Fibroblast of lung (primary cell): ENCODE results near the gene ANO6. TPM values are rescaled to one million over a fixed set of nuclear protein-coding genes. Genes with fewer than 3 reads are reported as not detected.
A peak's percentile ranks its signal among the peaks of the same experiment; 100 is the strongest.

ENCODE experiments used
- DNase-seq, 2 donors: peaks; one replicate each; pipeline versions ENCODE4 v3.0.0 to v3.0.0-alpha.2; 2010; ENCODE audit warnings: low read depth in 2 of 2
- H2AFZ ChIP-seq: 2 replicates; pipeline ENCODE4 v1.5.1; 2012; ENCODE audit warnings: low read length, control low read depth, inconsistent platforms
- H3K27ac ChIP-seq: 2 replicates; pipeline ENCODE4 v1.5.1; 2011; ENCODE audit warnings: low read length, control low read depth; ENCODE audit not compliant: insufficient read depth
- H3K27me3 ChIP-seq: 2 replicates; pipeline ENCODE4 v1.5.1; 2011; ENCODE audit warnings: mild to moderate bottlenecking, low read length; ENCODE audit not compliant: control insufficient read depth, insufficient read depth
- H3K36me3 ChIP-seq: 2 replicates; pipeline ENCODE4 v1.5.1; 2011; ENCODE audit warnings: low read length; ENCODE audit not compliant: control insufficient read depth, insufficient read depth
- H3K4me1 ChIP-seq: 2 replicates; pipeline ENCODE4 v1.5.1; 2011; ENCODE audit warnings: low read length; ENCODE audit not compliant: control insufficient read depth, insufficient read depth; ENCODE audit errors: extremely low read depth
- H3K4me2 ChIP-seq: 2 replicates; pipeline ENCODE4 v1.5.1; 2011; ENCODE audit warnings: low read length, control low read depth; ENCODE audit not compliant: insufficient read depth; ENCODE audit errors: extremely low read depth
- H3K4me3 ChIP-seq, 4 experiments: fragments of 200-600 bp in 1 of 4; sonication (generic) in 1 of 4; replicated peaks in 1 of 4; 2 replicates each; pipeline ENCODE4 v1.5.1; 2011 to 2016; ENCODE audit warnings: low read length in 4 of 4, low read depth in 3 of 4, mild to moderate bottlenecking in 3 of 4, control low read depth in 2 of 4, inconsistent platforms in 1 of 4, mixed read lengths in 1 of 4; ENCODE audit not compliant: insufficient read depth in 1 of 4; ENCODE audit errors: control extremely low read depth in 1 of 4
- H3K79me2 ChIP-seq: 2 replicates; pipeline ENCODE4 v1.5.1; 2012; ENCODE audit warnings: mild to moderate bottlenecking, low read length, inconsistent platforms; ENCODE audit not compliant: control insufficient read depth, insufficient read depth
- H3K9ac ChIP-seq: 2 replicates; pipeline ENCODE4 v1.5.1; 2011; ENCODE audit warnings: mild to moderate bottlenecking, low read length, control low read depth; ENCODE audit not compliant: insufficient read depth
- H3K9me3 ChIP-seq: 2 replicates; pipeline ENCODE4 v1.5.1; 2012; ENCODE audit warnings: low read depth, low read length; ENCODE audit not compliant: control insufficient read depth, insufficient read depth
- H4K20me1 ChIP-seq: 2 replicates; pipeline ENCODE4 v1.5.1; 2011; ENCODE audit warnings: low read length; ENCODE audit not compliant: control insufficient read depth, insufficient read depth; ENCODE audit errors: extremely low read depth
- CTCF ChIP-seq, 2 donors: IDR thresholded peaks in 1 of 2; conservative IDR thresholded peaks in 1 of 2; 1 replicate in 1 of 2; 2 replicates in 1 of 2; pipeline ENCODE4 v1.5.1; 2011 to 2012; ENCODE audit warnings: low read length in 2 of 2, control low read depth in 1 of 2, inconsistent platforms in 1 of 2, low read depth in 1 of 2, mild to moderate bottlenecking in 1 of 2
- EZH2 ChIP-seq: IDR thresholded peaks from 2 replicates; pipeline ENCODE4 v1.5.1; 2012; ENCODE audit warnings: low read length, control low read depth, mild to moderate bottlenecking; ENCODE audit errors: missing control alignments
- polyA plus RNA-seq, 2 donors: library from polyadenylated mRNA; depleted of rRNA in 1 of 2; stranded (reverse) in 1 of 2; unstranded in 1 of 2; fragments of >200 nt; gene quantifications; 2 replicates each; pipeline ENCODE4 v1.2.1, GENCODE V29; 2011 to 2012; ENCODE audit warnings: missing spikeins in 1 of 2
- total RNA-seq: library from RNA; depleted of rRNA; stranded (reverse); fragments of >200 nt; gene quantifications from 2 replicates; pipeline ENCODE4 v1.2.1, GENCODE V29; 2014

ANO6 gene
- total and polyA plus RNA-seq, 2 donors (not counting 1 experiment from before 2014, with no cell fraction given): 59.1 to 69.1 TPM

GRCh38 chr12:45336762-45337596 is 121.1 kb downstream of the ANO6 start:
- no peaks in the 10 kb centered on the region for H4K20me1 ChIP-seq
- no peak for TF ChIP-seq CTCF (conservative IDR thresholded peaks at IDR 0.05 in 1 of 2, IDR thresholded peaks at IDR 0.05 in 1 of 2; ENCODE audit: low read depth in 1 of 2, low read length in 2 of 2)
- no peak for TF ChIP-seq EZH2
- H3K4me1 ChIP-seq: peaks cover 5% of the 10 kb centered on the region
- peak overlapping the region in 1 of 4 experiments; percentile 8 for H3K4me3 ChIP-seq
- no peak overlapping the region for H3K9ac ChIP-seq
- H3K27ac ChIP-seq: peak overlapping the region; percentile 86
- no peaks in the 10 kb centered on the region for H3K36me3 ChIP-seq
- H3K27me3 ChIP-seq: no peaks in the 10 kb centered on the region
- peak overlapping the region; percentile 54 for H3K4me2 ChIP-seq
- peaks cover 1% of the 10 kb centered on the region for H3K79me2 ChIP-seq
- no peak overlapping the region for H2AFZ ChIP-seq
- DNase-seq: peak; percentile 94 to 96
- no peaks in the 10 kb centered on the region for H3K9me3 ChIP-seq

- Histone ChIP-seq H3K4me1 (peaks cover 5% of the 10 kb centered on the region), H3K79me2 (peaks cover 1% of the 10 kb centered on the region), H3K9ac (no peak overlapping the region), H3K27ac (no peak overlapping the region), H2AFZ (no peak overlapping the region), H4K20me1 (no peaks in the 10 kb centered on the region), H3K4me3 (no peak overlapping the region), H3K27me3 (no peaks in the 10 kb centered on the region), H3K9me3 (no peaks in the 10 kb centered on the region), H3K4me2 (no peak overlapping the region), H3K36me3 (no peaks in the 10 kb centered on the region)
- TF ChIP-seq CTCF (conservative IDR thresholded peaks at IDR 0.05 in 1 of 2, IDR thresholded peaks at IDR 0.05 in 1 of 2; ENCODE audit: low read depth in 1 of 2, low read length in 2 of 2) (no peak), EZH2 (no peak)
- DNase-seq: no peak
Measured at GRCh38 chr12:45337835-45338234, 121.9 kb downstream of the ANO6 start.

GRCh38 chr12:45338272-45338671 is 122.4 kb downstream of the ANO6 start:
- H3K4me2 ChIP-seq: no peak overlapping the region
- no peaks in the 10 kb centered on the region for H3K27me3 ChIP-seq
- no peak overlapping the region for H3K4me3 ChIP-seq
- DNase-seq: peak in 1 of 2 donors; percentile 40
- TF ChIP-seq CTCF (conservative IDR thresholded peaks at IDR 0.05 in 1 of 2, IDR thresholded peaks at IDR 0.05 in 1 of 2; ENCODE audit: low read depth in 1 of 2, low read length in 2 of 2): no peak
- TF ChIP-seq EZH2: no peak
- no peak overlapping the region for H2AFZ ChIP-seq
- peaks cover 1% of the 10 kb centered on the region for H3K79me2 ChIP-seq
- no peaks in the 10 kb centered on the region for H4K20me1 ChIP-seq
- no peaks in the 10 kb centered on the region for H3K36me3 ChIP-seq
- H3K4me1 ChIP-seq: peaks cover 5% of the 10 kb centered on the region
- H3K9ac ChIP-seq: no peak overlapping the region
- no peaks in the 10 kb centered on the region for H3K9me3 ChIP-seq
- H3K27ac ChIP-seq: no peak overlapping the region
